Measurements from ENCODE around the gene C6orf89. TPM values are rescaled to one million over a fixed set of nuclear protein-coding genes. Genes with fewer than 3 reads are reported as not detected.

Gene C6orf89
- total RNA-seq, 4 donors from 2014 or later: 29.8 to 42.1 (median 37.9) TPM

DNA sequence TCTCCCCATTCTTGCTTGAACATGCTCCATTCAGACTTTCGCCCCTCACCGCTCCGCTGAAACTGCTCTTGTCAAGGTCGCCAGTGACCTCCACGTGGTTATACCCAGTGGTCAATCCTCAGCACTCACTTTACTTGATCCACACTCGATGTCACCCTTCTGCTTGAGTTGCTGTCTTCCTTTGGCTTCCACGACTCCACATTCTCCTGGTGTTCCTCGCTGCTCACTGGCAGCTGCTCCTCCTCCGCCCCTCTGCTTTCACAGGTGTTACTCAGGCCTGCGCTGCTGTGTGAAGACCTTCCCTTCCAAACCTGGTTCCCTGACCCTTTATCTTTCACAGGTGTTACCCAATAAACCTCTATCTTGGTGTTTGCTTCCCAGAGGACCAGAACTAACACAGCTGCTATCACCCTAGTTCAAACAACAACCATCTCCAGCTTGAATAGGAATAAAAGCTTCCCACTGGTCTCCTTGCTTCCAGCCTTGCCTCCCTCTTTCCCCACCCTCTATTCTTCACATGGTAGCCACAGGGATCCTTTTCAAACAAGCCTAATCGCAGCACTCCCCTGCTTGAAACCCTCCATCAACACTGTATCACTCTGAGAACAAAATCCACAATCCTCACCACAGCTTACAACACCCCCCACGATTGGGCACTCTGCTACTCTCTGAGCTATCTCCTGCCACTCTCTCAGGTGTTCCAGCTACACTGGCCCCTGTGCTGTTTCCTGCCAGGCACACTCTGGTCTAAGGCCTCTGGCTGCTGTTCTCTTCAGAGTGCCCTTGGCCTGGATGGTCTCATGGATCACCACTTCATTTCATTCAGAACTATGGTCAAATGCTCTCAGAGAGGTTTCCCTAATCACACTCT, 21.8 kb upstream of the C6orf89 start:
- Histone ChIP-seq H3K36me3 (no peaks in the 10 kb centered on the region), H3K4me1 (peaks cover 5% of the 10 kb centered on the region), H3K27me3 (no peaks in the 10 kb centered on the region), H3K4me3 (no peak overlapping the region), H3K27ac (no peak overlapping the region), H3K9me3 (no peaks in the 10 kb centered on the region)
- TF ChIP-seq EP300 (IDR thresholded peaks at IDR 0.05): no peak
- TF ChIP-seq POLR2AphosphoS5 (IDR thresholded peaks at IDR 0.05): no peak
- TF ChIP-seq POLR2A (IDR thresholded peaks at IDR 0.05): no peak
- TF ChIP-seq, protein P1, sequence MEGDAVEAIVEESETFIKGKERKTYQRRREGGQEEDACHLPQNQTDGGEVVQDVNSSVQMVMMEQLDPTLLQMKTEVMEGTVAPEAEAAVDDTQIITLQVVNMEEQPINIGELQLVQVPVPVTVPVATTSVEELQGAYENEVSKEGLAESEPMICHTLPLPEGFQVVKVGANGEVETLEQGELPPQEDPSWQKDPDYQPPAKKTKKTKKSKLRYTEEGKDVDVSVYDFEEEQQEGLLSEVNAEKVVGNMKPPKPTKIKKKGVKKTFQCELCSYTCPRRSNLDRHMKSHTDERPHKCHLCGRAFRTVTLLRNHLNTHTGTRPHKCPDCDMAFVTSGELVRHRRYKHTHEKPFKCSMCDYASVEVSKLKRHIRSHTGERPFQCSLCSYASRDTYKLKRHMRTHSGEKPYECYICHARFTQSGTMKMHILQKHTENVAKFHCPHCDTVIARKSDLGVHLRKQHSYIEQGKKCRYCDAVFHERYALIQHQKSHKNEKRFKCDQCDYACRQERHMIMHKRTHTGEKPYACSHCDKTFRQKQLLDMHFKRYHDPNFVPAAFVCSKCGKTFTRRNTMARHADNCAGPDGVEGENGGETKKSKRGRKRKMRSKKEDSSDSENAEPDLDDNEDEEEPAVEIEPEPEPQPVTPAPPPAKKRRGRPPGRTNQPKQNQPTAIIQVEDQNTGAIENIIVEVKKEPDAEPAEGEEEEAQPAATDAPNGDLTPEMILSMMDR (IDR thresholded peaks at IDR 0.05): no peak
- 94% methylated on average over 12 of the region's 12 CpGs for WGBS
- no peak for DNase-seq (ENCODE audit: low spot score in 2 of 2)

DNA sequence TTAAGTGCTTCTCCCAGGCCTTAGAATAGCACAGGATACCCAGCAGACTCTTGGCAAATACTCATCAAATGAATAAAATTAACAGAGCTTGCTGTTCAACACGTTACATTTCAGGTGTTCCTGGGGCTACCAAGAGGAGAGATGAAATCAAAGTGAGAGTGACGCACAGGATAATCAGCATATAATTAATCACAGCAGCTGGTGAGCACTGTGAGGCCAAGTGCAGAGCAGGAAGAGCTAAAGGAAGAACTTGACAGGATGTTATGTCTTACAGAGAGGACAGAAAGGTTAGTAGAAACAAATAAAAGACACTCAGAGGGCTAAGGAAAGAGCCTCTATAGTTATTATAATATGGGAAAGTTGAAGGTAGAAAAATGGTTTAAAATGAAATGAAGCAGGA, 19.9 kb upstream of the C6orf89 start:
- Histone ChIP-seq H3K9me3 (no peaks in the 10 kb centered on the region), H3K36me3 (no peaks in the 10 kb centered on the region), H3K4me3 (no peak overlapping the region), H3K4me1 (peaks cover 5% of the 10 kb centered on the region), H3K27me3 (no peaks in the 10 kb centered on the region), H3K27ac (no peak overlapping the region)
- no peak for DNase-seq (ENCODE audit: low spot score in 2 of 2)
- 59% methylated on average over 2 of the region's 2 CpGs for WGBS
- TF ChIP-seq POLR2AphosphoS5 (IDR thresholded peaks at IDR 0.05): no peak
- no peak for TF ChIP-seq EP300 (IDR thresholded peaks at IDR 0.05)
- no peak for TF ChIP-seq POLR2A (IDR thresholded peaks at IDR 0.05)
- TF ChIP-seq, protein P1 (IDR thresholded peaks at IDR 0.05): no peak

DNA sequence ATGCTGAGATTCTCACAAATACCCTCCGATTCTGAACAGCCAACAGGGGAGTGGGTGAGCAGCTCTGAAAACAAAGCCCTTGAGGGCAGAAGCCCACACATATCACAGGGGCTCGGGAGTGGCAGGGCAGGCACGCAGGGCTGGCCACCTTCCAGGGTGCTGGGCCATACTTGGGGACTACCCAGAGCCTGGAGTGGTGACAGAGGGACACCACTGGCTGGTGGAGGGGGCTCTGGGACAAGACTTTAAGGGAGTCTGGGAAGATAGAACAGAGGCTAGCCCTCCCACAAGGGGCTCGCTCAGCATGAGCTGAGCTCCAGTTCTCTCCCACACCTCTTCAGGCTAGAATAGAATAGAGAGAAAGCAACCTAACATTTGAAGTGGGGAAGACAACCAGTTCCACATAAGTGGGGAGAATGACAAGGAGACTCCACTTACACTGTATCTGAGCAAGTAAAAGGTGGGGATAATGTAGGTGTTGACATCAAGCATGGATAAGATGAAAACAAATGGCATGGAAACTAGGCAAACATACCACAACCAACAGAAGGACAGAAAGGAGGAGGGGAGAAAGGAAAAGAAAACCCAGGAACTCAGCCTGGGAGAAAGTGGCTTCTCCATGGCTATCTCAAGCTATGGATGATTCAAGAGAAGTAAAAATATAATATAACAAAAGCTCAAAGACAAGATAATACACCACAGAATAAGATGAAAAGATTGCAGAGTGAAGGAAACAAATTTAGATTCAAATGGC, 18.1 kb upstream of the C6orf89 start:
- 77% methylated on average over 4 of the region's 4 CpGs for WGBS

DNA sequence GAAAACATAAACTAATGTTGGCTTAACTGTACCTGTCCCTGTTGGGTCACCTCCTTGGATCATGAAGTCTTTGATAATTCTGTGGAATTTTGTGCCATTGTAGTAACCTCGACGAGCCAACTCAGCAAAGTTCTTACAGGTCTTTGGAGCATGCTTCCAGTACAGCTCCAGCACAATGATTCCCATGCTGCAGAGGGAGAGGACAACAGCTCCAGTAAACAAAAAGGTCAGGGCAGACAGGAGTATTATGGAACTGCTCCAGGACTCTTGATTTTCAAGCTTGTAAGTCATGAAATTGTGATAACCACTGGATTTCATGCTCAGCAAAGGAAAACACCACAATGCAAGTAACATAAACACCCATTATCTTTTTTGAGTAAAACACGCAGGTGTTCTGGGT, 14.1 kb upstream of the C6orf89 start:
- no peak for DNase-seq (ENCODE audit: low spot score in 2 of 2)
- H3K9me3 ChIP-seq: no peaks in the 10 kb centered on the region
- no peaks in the 10 kb centered on the region for H3K36me3 ChIP-seq
- TF ChIP-seq POLR2A (IDR thresholded peaks at IDR 0.05): no peak
- TF ChIP-seq, protein P1 (IDR thresholded peaks at IDR 0.05): no peak
- no peak for TF ChIP-seq POLR2AphosphoS5 (IDR thresholded peaks at IDR 0.05)
- TF ChIP-seq EP300 (IDR thresholded peaks at IDR 0.05): no peak
- peaks cover 18% of the 10 kb centered on the region for H3K4me1 ChIP-seq
- no peak overlapping the region for H3K27ac ChIP-seq
- H3K4me3 ChIP-seq: no peak overlapping the region
- 91% methylated on average over 3 of the region's 3 CpGs for WGBS
- no peaks in the 10 kb centered on the region for H3K27me3 ChIP-seq

More for the DNA sequence above, 18.1 kb upstream of the C6orf89 start:
- Histone ChIP-seq H3K4me1 (peaks cover 2% of the 10 kb centered on the region), H3K36me3 (no peaks in the 10 kb centered on the region), H3K27me3 (no peaks in the 10 kb centered on the region), H3K4me3 (no peak overlapping the region), H3K27ac (no peak overlapping the region), H3K9me3 (no peaks in the 10 kb centered on the region)
- no peak for TF ChIP-seq EP300 (IDR thresholded peaks at IDR 0.05)
- TF ChIP-seq POLR2A (IDR thresholded peaks at IDR 0.05): no peak
- TF ChIP-seq, protein P1 (IDR thresholded peaks at IDR 0.05): no peak
- no peak for TF ChIP-seq POLR2AphosphoS5 (IDR thresholded peaks at IDR 0.05)
- DNase-seq (ENCODE audit: low spot score in 2 of 2): no peak

DNA sequence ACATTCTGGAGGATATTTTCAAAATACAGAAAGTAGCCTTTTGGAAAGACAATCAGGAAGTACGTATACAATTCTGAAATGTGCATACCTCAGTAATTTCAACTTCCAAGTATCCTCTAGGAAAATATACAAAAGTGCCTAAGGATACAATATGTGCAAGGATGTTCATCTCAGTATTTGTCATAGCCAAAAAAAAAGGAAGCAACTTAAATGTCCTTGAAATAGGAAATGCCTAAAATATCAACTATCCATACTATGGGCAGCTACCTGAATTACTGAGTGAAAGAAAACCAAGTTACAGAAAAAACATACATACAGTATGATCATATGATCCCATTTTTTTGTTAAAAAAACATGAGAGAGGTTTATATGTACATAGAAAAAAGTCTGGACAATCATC, 12.6 kb upstream of the C6orf89 start:
- Histone ChIP-seq H3K9me3 (no peaks in the 10 kb centered on the region), H3K36me3 (no peaks in the 10 kb centered on the region), H3K4me1 (peaks cover 18% of the 10 kb centered on the region), H3K4me3 (no peak overlapping the region), H3K27me3 (no peaks in the 10 kb centered on the region), H3K27ac (no peak overlapping the region)
- no peak for DNase-seq (ENCODE audit: low spot score in 2 of 2)
- TF ChIP-seq EP300 (IDR thresholded peaks at IDR 0.05) (no peak), POLR2A (IDR thresholded peaks at IDR 0.05) (no peak), POLR2AphosphoS5 (IDR thresholded peaks at IDR 0.05) (no peak)
- TF ChIP-seq, protein P1 (IDR thresholded peaks at IDR 0.05): no peak
- 95% methylated on average over 1 of the region's 1 CpG for WGBS

Data from suprapubic skin (tissue), 4 donors.